ENCODE data around the gene TSPAN15.

Gene TSPAN15

DNA sequence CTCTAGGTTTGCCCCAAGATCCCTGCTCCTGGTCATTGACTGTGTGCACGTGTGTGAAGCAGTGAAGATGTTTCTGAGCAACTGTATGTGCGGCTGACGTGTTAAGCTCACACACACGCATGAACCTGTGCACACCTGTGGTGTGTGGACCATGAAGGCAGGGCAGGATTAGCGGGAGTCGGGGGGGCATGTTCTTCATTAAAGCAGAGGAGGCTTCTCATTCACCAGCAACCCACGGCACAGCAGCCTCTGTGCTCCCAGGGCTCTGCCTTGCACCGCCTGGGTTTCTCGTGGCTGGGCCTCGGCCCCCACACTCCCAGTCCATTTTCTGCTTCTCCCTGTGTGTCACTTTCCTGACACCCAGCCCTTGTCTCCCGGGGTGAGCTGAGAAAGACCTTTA lies 33.7 kb upstream of the TSPAN15 start:
- DNase-seq (ENCODE audit: low read depth, low spot score) = no peak

- DNase-seq (ENCODE audit: low read depth, low spot score) = no peak
Measured at GRCh38 chr10:69418052-69418752, 33.1 kb upstream of the TSPAN15 start.

GRCh38 chr10:69419096-69419743 lies 32.0 kb upstream of the TSPAN15 start:
- DNase-seq (ENCODE audit: low read depth, low spot score) = no peak

DNA sequence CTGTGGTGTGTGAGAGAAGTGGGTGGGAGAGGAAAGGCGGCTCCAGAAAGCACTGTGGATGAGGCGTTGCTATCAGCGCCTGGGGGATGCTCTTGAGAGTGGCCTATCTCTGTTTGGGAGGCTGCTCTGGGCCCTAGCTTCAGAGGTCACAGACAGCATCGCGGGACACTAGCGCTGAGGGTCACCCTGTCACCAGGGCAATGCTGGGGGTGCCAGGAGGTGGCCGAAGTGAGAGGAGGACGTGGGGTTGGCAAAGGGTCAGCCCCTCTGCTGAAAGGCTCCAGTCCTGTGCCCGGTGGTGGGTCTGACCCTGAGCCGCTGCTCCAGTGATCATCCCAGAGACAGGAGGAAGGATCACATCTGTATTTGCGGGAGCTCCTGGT lies 31.5 kb upstream of the TSPAN15 start:
- no peak for DNase-seq (ENCODE audit: low read depth, low spot score)

DNA sequence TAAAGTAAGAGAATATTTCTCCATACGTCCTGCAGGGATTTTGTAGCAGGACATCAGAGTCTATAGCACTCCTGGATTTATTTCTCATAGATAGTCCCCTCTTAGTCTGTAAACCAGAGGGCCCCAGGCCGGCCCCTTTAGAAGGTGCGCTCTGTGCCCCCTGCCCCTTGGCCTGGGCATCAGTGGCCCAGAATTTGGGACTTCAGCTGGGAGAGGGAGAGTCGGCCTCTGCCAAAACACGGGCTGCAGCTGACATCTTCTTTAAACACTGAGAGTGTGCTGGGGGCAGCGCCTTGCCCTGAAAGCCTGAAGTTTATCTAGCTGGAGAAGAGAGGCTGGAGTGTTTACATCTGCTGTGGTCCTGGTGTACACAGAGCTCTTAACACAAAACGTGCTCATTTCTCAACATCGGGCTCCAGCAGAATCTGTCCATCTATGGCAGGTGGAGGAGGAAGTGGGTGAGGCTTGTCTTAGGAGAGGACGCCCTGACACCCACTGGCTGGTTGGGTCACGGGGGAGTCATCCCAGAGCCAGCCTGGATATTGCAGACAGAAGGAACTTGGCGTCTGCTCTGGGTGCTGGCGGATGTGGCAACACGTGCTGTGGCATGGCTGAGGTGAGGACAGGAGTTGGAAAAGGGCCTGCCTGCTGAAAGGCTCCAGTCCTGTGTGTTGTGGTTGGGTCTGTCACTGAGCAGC lies 29.5 kb upstream of the TSPAN15 start:
- DNase-seq (ENCODE audit: low read depth, low spot score) = no peak

GRCh38 chr10:69422676-69423075 lies 28.6 kb upstream of the TSPAN15 start:
- no peak for DNase-seq (ENCODE audit: low read depth, low spot score)

DNA sequence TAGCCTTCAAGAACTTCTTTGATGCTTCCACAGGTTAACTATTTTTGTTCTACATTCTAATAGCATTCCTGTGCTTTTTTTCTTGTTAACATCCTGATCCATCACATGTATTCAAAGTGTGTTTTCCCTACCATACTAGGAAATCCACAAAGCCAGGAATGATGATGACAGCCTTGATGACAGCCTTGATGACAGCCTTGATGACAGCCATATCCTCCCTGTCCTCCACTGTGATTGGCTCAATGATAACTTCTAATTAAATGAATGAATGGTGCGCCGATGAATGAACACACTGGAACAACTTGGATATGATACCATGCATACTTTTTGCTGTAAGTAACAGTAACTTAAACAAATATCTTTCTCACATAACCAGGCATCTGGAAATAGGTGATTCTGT lies 26.2 kb upstream of the TSPAN15 start:
- no peak for DNase-seq (ENCODE audit: low read depth, low spot score)

GRCh38 chr10:69425511-69426298 lies 25.6 kb upstream of the TSPAN15 start:
- DNase-seq (ENCODE audit: low read depth, low spot score) = peak; percentile 26

DNA sequence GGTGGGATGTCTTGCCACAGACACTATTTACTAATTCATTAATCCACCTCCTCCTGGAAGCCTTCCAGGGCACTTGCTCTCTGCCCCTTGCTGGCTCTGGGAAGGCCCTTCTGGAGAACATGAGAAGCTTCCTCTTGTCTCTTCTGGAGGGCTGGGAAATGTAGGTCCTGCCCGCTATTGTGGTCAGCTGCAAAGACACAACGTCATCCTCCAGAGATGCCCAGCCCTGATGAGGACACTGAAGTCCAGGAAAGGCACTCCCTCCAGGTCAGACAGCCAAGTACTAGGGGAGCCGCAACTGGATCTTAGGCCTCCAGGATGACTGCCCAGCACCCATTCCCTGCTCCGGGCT lies 24.9 kb upstream of the TSPAN15 start:
- DNase-seq (ENCODE audit: low read depth, low spot score) = no peak

DNA sequence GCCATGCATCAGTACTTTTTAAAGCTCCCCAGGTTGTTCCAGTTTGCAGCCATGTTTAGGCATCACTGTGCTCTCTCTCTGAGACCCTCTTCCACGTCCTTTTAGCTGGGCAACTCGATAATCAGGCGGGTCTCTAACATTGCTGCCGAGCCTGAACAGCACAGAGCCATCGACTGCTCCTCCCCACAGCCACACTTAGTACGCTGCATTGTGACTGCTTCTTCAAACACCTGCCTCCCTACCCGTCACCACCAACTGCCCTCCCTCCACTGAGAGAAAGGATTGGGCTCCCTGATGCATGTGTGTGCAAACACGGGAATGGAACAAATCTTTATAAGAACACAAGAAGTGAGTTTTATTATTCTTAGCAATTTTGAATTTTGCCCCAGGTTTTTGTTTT lies 23.1 kb upstream of the TSPAN15 start:
- DNase-seq (ENCODE audit: low read depth, low spot score) = no peak

DNA sequence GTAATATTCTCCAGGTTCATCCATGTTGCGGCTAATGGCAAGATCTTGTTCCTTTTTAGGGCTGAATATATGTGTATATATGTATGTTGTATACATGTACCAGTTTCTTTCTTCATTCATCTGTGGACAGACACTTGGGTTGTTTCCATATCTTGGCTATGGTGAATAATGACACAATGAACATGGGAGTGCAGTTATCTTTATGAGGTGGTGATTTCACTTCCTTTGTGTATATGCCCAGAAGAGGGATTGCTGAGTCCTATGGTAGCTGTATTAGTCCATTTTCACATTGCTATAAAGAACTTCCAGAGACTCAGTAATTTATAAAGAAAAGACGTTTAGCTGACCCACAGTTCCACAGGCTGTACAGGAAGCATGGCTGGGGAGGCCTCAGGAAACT lies 17.1 kb upstream of the TSPAN15 start:
- DNase-seq (ENCODE audit: low read depth, low spot score) = no peak

DNA sequence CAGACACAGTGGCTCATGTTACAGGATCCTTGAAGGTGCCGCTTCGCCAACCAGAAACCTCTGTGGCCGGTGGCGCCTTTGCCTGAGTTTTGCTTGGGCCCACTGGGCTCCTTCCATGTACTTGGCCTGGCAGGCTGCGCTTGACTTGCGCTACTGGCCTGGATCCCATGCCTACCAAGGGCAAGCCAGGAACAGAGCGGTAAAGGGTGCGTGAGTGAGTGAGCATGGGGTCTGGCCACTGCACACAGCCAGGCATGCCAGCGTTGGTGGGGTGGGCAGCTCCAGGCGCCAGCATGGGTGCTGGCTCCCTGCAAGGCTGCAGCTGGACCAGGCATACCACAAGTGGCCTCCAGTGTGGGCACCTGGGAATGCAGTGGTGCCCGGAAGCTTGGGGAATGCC lies 16.3 kb upstream of the TSPAN15 start:
- DNase-seq (ENCODE audit: low read depth, low spot score) = no peak

- DNase-seq (ENCODE audit: low read depth, low spot score) = no peak
Measured at GRCh38 chr10:69435966-69436520, 15.2 kb upstream of the TSPAN15 start.

GRCh38 chr10:69437321-69438259 lies 13.7 kb upstream of the TSPAN15 start:
- DNase-seq (ENCODE audit: low read depth, low spot score) = no peak

GRCh38 chr10:69438536-69439349 lies 12.5 kb upstream of the TSPAN15 start:
- no peak for DNase-seq (ENCODE audit: low read depth, low spot score)

- no peak for DNase-seq (ENCODE audit: low read depth, low spot score)
Measured at GRCh38 chr10:69439350-69439739, 11.9 kb upstream of the TSPAN15 start.

- DNase-seq (ENCODE audit: low read depth, low spot score) = no peak
Measured at GRCh38 chr10:69439813-69440506, 11.3 kb upstream of the TSPAN15 start.

DNA sequence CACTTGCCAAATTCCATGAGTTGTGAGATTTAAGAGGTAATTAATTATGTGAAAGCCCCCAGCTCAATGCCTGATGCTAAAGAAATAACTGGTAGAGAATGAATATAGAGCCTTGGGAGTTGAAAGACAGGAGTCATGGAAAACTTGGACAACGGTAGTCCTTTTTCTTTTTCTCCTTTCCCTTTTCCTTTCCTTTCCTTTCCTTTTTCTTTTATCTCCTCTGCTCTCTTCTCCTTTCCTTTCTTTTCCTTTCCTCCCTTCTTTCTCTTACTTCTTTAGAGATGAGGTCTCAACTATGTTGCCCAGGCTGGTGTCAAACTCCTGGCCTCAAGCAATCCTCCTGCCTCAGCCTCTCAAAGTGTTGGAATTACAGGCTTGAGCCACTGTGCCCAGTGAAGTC lies 7.9 kb upstream of the TSPAN15 start:
- no peak for DNase-seq (ENCODE audit: low read depth, low spot score)

GRCh38 chr10:69445041-69445440 lies 6.2 kb upstream of the TSPAN15 start:
- no peak for DNase-seq (ENCODE audit: low read depth, low spot score)

Measured in activated CD4-positive, CD25-positive, alpha-beta regulatory T cell treated with anti-CD3 and anti-CD28 coated beads, Interleukin-2, amount 50 U/mL, for 16 hours (primary cell).